ENCODE results near the gene PLD1. TPM values are rescaled to one million over a fixed set of nuclear protein-coding genes. Genes with fewer than 3 reads are reported as not detected.

PLD1 gene
- total RNA-seq, 1 donor from 2014 or later, result 31.3 TPM

- Histone ChIP-seq H3K9me3 (ENCODE audit: control insufficient read depth in 3 of 3, low read length in 3 of 3) (no peaks in the 10 kb centered on the region), H3K27ac (ENCODE audit: low read depth, low read length) (no peak overlapping the region), H3K9ac (ENCODE audit: low read depth in 1 of 3, low read length in 3 of 3) (no peak overlapping the region), H3K4me1 (ENCODE audit: control insufficient read depth in 3 of 3, insufficient read depth in 3 of 3, low read length in 3 of 3) (no peaks in the 10 kb centered on the region), H3K27me3 (ENCODE audit: control insufficient read depth in 3 of 3, insufficient read depth in 3 of 3, low read length in 3 of 3) (no peaks in the 10 kb centered on the region), H3K4me3 (ENCODE audit: low read length in 3 of 3) (no peak overlapping the region), H3K36me3 (ENCODE audit: control insufficient read depth in 3 of 3, insufficient read depth in 3 of 3, low read length in 3 of 3) (peaks cover 0 to 7% (median 0%) of the 10 kb centered on the region in 3 donors)
Observed at GRCh38 chr3:171598990-171599389, 211.3 kb downstream of the PLD1 start.

GRCh38 chr3:171592786-171593185 lies 217.5 kb downstream of the PLD1 start:
- Histone ChIP-seq H3K9me3 (ENCODE audit: control insufficient read depth in 3 of 3, low read length in 3 of 3) (no peaks in the 10 kb centered on the region), H3K9ac (ENCODE audit: low read depth in 1 of 3, low read length in 3 of 3) (no peak overlapping the region), H3K27ac (ENCODE audit: low read depth, low read length) (no peak overlapping the region), H3K4me3 (ENCODE audit: low read length in 3 of 3) (no peak overlapping the region), H3K27me3 (ENCODE audit: control insufficient read depth in 3 of 3, insufficient read depth in 3 of 3, low read length in 3 of 3) (no peaks in the 10 kb centered on the region), H3K36me3 (ENCODE audit: control insufficient read depth in 3 of 3, insufficient read depth in 3 of 3, low read length in 3 of 3) (no peaks in the 10 kb centered on the region), H3K4me1 (ENCODE audit: control insufficient read depth in 3 of 3, insufficient read depth in 3 of 3, low read length in 3 of 3) (no peaks in the 10 kb centered on the region)

GRCh38 chr3:171591070-171591469 lies 219.2 kb downstream of the PLD1 start:
- Histone ChIP-seq H3K27ac (ENCODE audit: low read depth, low read length) (no peak overlapping the region), H3K9ac (ENCODE audit: low read depth in 1 of 3, low read length in 3 of 3) (no peak overlapping the region), H3K36me3 (ENCODE audit: control insufficient read depth in 3 of 3, insufficient read depth in 3 of 3, low read length in 3 of 3) (no peaks in the 10 kb centered on the region), H3K27me3 (ENCODE audit: control insufficient read depth in 3 of 3, insufficient read depth in 3 of 3, low read length in 3 of 3) (no peaks in the 10 kb centered on the region), H3K4me1 (ENCODE audit: control insufficient read depth in 3 of 3, insufficient read depth in 3 of 3, low read length in 3 of 3) (no peaks in the 10 kb centered on the region), H3K9me3 (ENCODE audit: control insufficient read depth in 3 of 3, low read length in 3 of 3) (peaks cover 0 to 3% (median 0%) of the 10 kb centered on the region in 3 donors), H3K4me3 (ENCODE audit: low read length in 3 of 3) (no peak overlapping the region)

GRCh38 chr3:171586274-171586673 lies 224.0 kb downstream of the PLD1 start:
- peaks cover 0 to 3% (median 0%) of the 10 kb centered on the region in 3 donors for H3K9me3 ChIP-seq (ENCODE audit: control insufficient read depth in 3 of 3, low read length in 3 of 3)
- no peak overlapping the region for H3K4me3 ChIP-seq (ENCODE audit: low read length in 3 of 3)
- H3K36me3 ChIP-seq (ENCODE audit: control insufficient read depth in 3 of 3, insufficient read depth in 3 of 3, low read length in 3 of 3), result no peaks in the 10 kb centered on the region
- no peak overlapping the region for H3K9ac ChIP-seq (ENCODE audit: low read depth in 1 of 3, low read length in 3 of 3)
- H3K27me3 ChIP-seq (ENCODE audit: control insufficient read depth in 3 of 3, insufficient read depth in 3 of 3, low read length in 3 of 3), result no peaks in the 10 kb centered on the region
- H3K27ac ChIP-seq (ENCODE audit: low read depth, low read length), result no peak overlapping the region
- no peaks in the 10 kb centered on the region for H3K4me1 ChIP-seq (ENCODE audit: control insufficient read depth in 3 of 3, insufficient read depth in 3 of 3, low read length in 3 of 3)

- Histone ChIP-seq H3K4me3 (ENCODE audit: low read length in 3 of 3) (no peak overlapping the region), H3K4me1 (ENCODE audit: control insufficient read depth in 3 of 3, insufficient read depth in 3 of 3, low read length in 3 of 3) (no peaks in the 10 kb centered on the region), H3K27me3 (ENCODE audit: control insufficient read depth in 3 of 3, insufficient read depth in 3 of 3, low read length in 3 of 3) (no peaks in the 10 kb centered on the region), H3K9ac (ENCODE audit: low read depth in 1 of 3, low read length in 3 of 3) (no peak overlapping the region), H3K9me3 (ENCODE audit: control insufficient read depth in 3 of 3, low read length in 3 of 3) (peaks cover 0 to 3% (median 0%) of the 10 kb centered on the region in 3 donors), H3K27ac (ENCODE audit: low read depth, low read length) (no peak overlapping the region), H3K36me3 (ENCODE audit: control insufficient read depth in 3 of 3, insufficient read depth in 3 of 3, low read length in 3 of 3) (no peaks in the 10 kb centered on the region)
Observed at GRCh38 chr3:171585039-171585438, 225.2 kb downstream of the PLD1 start.

- Histone ChIP-seq H3K27me3 (ENCODE audit: control insufficient read depth in 3 of 3, insufficient read depth in 3 of 3, low read length in 3 of 3) (no peaks in the 10 kb centered on the region), H3K4me1 (ENCODE audit: control insufficient read depth in 3 of 3, insufficient read depth in 3 of 3, low read length in 3 of 3) (no peaks in the 10 kb centered on the region), H3K36me3 (ENCODE audit: control insufficient read depth in 3 of 3, insufficient read depth in 3 of 3, low read length in 3 of 3) (no peaks in the 10 kb centered on the region), H3K27ac (ENCODE audit: low read depth, low read length) (no peak overlapping the region), H3K9ac (ENCODE audit: low read depth in 1 of 3, low read length in 3 of 3) (no peak overlapping the region), H3K4me3 (ENCODE audit: low read length in 3 of 3) (no peak overlapping the region), H3K9me3 (ENCODE audit: control insufficient read depth in 3 of 3, low read length in 3 of 3) (peaks cover 0 to 3% (median 0%) of the 10 kb centered on the region in 3 donors)
Observed at GRCh38 chr3:171584100-171584499, 226.2 kb downstream of the PLD1 start.

- Histone ChIP-seq H3K27ac (ENCODE audit: low read depth, low read length) (no peak overlapping the region), H3K27me3 (ENCODE audit: control insufficient read depth in 3 of 3, insufficient read depth in 3 of 3, low read length in 3 of 3) (no peaks in the 10 kb centered on the region), H3K36me3 (ENCODE audit: control insufficient read depth in 3 of 3, insufficient read depth in 3 of 3, low read length in 3 of 3) (no peaks in the 10 kb centered on the region), H3K4me1 (ENCODE audit: control insufficient read depth in 3 of 3, insufficient read depth in 3 of 3, low read length in 3 of 3) (no peaks in the 10 kb centered on the region), H3K9ac (ENCODE audit: low read depth in 1 of 3, low read length in 3 of 3) (no peak overlapping the region), H3K9me3 (ENCODE audit: control insufficient read depth in 3 of 3, low read length in 3 of 3) (no peaks in the 10 kb centered on the region), H3K4me3 (ENCODE audit: low read length in 3 of 3) (no peak overlapping the region)
Observed at GRCh38 chr3:171574556-171575240, 235.6 kb downstream of the PLD1 start.

GRCh38 chr3:171569571-171570132 lies 240.6 kb downstream of the PLD1 start:
- Histone ChIP-seq H3K27me3 (ENCODE audit: control insufficient read depth in 3 of 3, insufficient read depth in 3 of 3, low read length in 3 of 3) (no peaks in the 10 kb centered on the region), H3K27ac (ENCODE audit: low read depth, low read length) (no peak overlapping the region), H3K4me1 (ENCODE audit: control insufficient read depth in 3 of 3, insufficient read depth in 3 of 3, low read length in 3 of 3) (peaks cover 0 to 16% (median 7%) of the 10 kb centered on the region in 3 donors), H3K9ac (ENCODE audit: low read depth in 1 of 3, low read length in 3 of 3) (no peak overlapping the region), H3K36me3 (ENCODE audit: control insufficient read depth in 3 of 3, insufficient read depth in 3 of 3, low read length in 3 of 3) (no peaks in the 10 kb centered on the region), H3K4me3 (ENCODE audit: low read length in 3 of 3) (no peak overlapping the region), H3K9me3 (ENCODE audit: control insufficient read depth in 3 of 3, low read length in 3 of 3) (no peaks in the 10 kb centered on the region)

- H3K36me3 ChIP-seq (ENCODE audit: control insufficient read depth in 3 of 3, insufficient read depth in 3 of 3, low read length in 3 of 3), result no peaks in the 10 kb centered on the region
- peaks cover 0 to 17% (median 7%) of the 10 kb centered on the region in 3 donors for H3K4me1 ChIP-seq (ENCODE audit: control insufficient read depth in 3 of 3, insufficient read depth in 3 of 3, low read length in 3 of 3)
- H3K27ac ChIP-seq (ENCODE audit: low read depth, low read length), result no peak overlapping the region
- H3K9me3 ChIP-seq (ENCODE audit: control insufficient read depth in 3 of 3, low read length in 3 of 3), result no peaks in the 10 kb centered on the region
- no peak overlapping the region for H3K9ac ChIP-seq (ENCODE audit: low read depth in 1 of 3, low read length in 3 of 3)
- no peak overlapping the region for H3K4me3 ChIP-seq (ENCODE audit: low read length in 3 of 3)
- no peaks in the 10 kb centered on the region for H3K27me3 ChIP-seq (ENCODE audit: control insufficient read depth in 3 of 3, insufficient read depth in 3 of 3, low read length in 3 of 3)
Observed at GRCh38 chr3:171568766-171569165, 241.5 kb downstream of the PLD1 start.

- no peak overlapping the region for H3K9ac ChIP-seq (ENCODE audit: low read depth in 1 of 3, low read length in 3 of 3)
- H3K4me1 ChIP-seq (ENCODE audit: control insufficient read depth in 3 of 3, insufficient read depth in 3 of 3, low read length in 3 of 3), result peaks cover 0 to 17% (median 7%) of the 10 kb centered on the region in 3 donors
- no peaks in the 10 kb centered on the region for H3K36me3 ChIP-seq (ENCODE audit: control insufficient read depth in 3 of 3, insufficient read depth in 3 of 3, low read length in 3 of 3)
- H3K27ac ChIP-seq (ENCODE audit: low read depth, low read length), result no peak overlapping the region
- H3K4me3 ChIP-seq (ENCODE audit: low read length in 3 of 3), result no peak overlapping the region
- no peaks in the 10 kb centered on the region for H3K9me3 ChIP-seq (ENCODE audit: control insufficient read depth in 3 of 3, low read length in 3 of 3)
- H3K27me3 ChIP-seq (ENCODE audit: control insufficient read depth in 3 of 3, insufficient read depth in 3 of 3, low read length in 3 of 3), result no peaks in the 10 kb centered on the region
Observed at GRCh38 chr3:171566803-171567422, 243.4 kb downstream of the PLD1 start.

All from skeletal muscle tissue (tissue), 4 donors.